ENCODE data around the gene ZNF184. TPM values are rescaled to one million over a fixed set of nuclear protein-coding genes. Genes with fewer than 3 reads are reported as not detected.

ZNF184 gene
- total and polyA plus RNA-seq, 4 donors: 0.80 to 4.4 (median 1.6) TPM

- Histone ChIP-seq H3K4me3 (ENCODE audit: low read depth in 1 of 3, low read length in 3 of 3) (no peak overlapping the region), H3K27ac (ENCODE audit: low read depth in 1 of 2, low read length in 2 of 2) (no peak overlapping the region), H3K9me3 (ENCODE audit: control insufficient read depth in 4 of 4, low read length in 3 of 4) (peaks cover 7 to 33% (median 23%) of the 10 kb centered on the region in 4 donors), H3K4me1 (ENCODE audit: control insufficient read depth in 4 of 4, insufficient read depth in 4 of 4, low read length in 3 of 4) (no peaks in the 10 kb centered on the region), H3K27me3 (ENCODE audit: control insufficient read depth in 4 of 4, insufficient read depth in 4 of 4, low read length in 3 of 4) (no peaks in the 10 kb centered on the region), H3K36me3 (ENCODE audit: control insufficient read depth in 4 of 4, insufficient read depth in 3 of 4, low read depth in 1 of 4, low read length in 3 of 4) (no peaks in the 10 kb centered on the region), H3K9ac (ENCODE audit: low read depth in 1 of 2, low read length in 2 of 2) (no peak overlapping the region)
- WGBS: 83% methylated on average over 1 of the region's 1 CpG
- no peak for DNase-seq (ENCODE audit: low spot score)
- TF ChIP-seq NR2F2 (IDR thresholded peaks at IDR 0.05): no peak
- TF ChIP-seq JUND (IDR thresholded peaks at IDR 0.05): no peak
- TF ChIP-seq HNF4G (IDR thresholded peaks at IDR 0.05): no peak
- no peak for TF ChIP-seq GABPA (IDR thresholded peaks at IDR 0.05 in 1 of 2, conservative IDR thresholded peaks at IDR 0.05 in 1 of 2)
- no peak for TF ChIP-seq YY1 (IDR thresholded peaks at IDR 0.05)
- no peak for TF ChIP-seq RAD21 (IDR thresholded peaks at IDR 0.05)
- TF ChIP-seq TAF1 (conservative IDR thresholded peaks at IDR 0.05): no peak
- no peak for TF ChIP-seq RXRA (IDR thresholded peaks at IDR 0.05)
- no peak for TF ChIP-seq FOXA2 (IDR thresholded peaks at IDR 0.05)
- TF ChIP-seq REST (IDR thresholded peaks at IDR 0.05): no peak
- no peak for TF ChIP-seq CTCF (IDR thresholded peaks at IDR 0.05; ENCODE audit: low read depth, low read length, missing input control)
- no peak for TF ChIP-seq ZBTB33 (IDR thresholded peaks at IDR 0.05)
- no peak for TF ChIP-seq HNF4A (conservative IDR thresholded peaks at IDR 0.05)
- TF ChIP-seq FOXA1 (IDR thresholded peaks at IDR 0.05): no peak
- TF ChIP-seq ATF3 (IDR thresholded peaks at IDR 0.05): no peak
- TF ChIP-seq MAX (IDR thresholded peaks at IDR 0.05): no peak
- no peak for TF ChIP-seq EGR1 (IDR thresholded peaks at IDR 0.05; ENCODE audit: low read depth in 2 of 2)
- no peak for TF ChIP-seq SP1 (IDR thresholded peaks at IDR 0.05)
Measured at GRCh38 chr6:27433714-27434113, 39.2 kb downstream of the ZNF184 start.
